T-helper 1 cell (primary cell): ENCODE data around the gene DENND2D.

Experiments
- DNase-seq, 5 donors: peaks; one replicate each; pipeline ENCODE4 v3.0.0-alpha.2; 2012 to 2020

The DENND2D gene

DNA sequence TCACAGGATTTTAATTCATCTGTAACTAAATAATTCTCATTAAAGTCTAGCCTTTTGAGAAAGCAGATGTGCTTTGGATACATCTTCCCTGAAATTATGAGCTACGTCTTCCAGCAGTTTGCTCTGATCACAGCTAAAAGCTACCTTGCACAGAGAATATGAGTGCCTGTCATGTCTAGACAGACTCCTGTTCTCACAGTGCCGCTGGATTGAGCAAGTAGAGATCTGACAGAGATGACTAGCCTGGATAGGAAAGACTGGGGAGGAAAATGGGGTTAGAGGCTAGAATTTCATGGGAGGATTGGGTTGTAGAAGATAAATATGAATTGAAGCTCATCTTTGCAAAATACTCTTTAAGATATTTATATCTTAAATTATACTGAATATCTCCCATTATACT is 36.3 kb downstream of the DENND2D start:
- no peak for DNase-seq

DNA sequence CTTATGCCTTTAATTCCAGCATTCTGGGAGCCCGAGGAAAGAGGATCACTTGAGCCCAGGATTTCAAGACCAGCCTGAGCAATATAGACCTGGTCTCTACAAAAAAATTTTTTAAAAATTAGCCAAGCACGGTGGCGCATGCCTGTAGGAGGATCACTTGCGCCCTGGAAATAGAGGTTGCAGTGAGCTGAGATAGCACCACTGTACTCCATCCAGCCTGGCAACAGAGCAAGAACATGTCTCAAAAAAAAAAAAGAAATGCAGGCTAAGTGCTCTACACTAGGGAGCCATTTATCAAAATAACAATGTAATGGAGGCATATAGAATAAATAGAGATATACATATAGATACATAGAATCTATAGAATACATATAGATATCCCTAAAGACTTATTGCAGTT is 37.1 kb downstream of the DENND2D start:
- no peak for DNase-seq

GRCh38 chr1:111162488-111162880 is 38.0 kb downstream of the DENND2D start:
- no peak for DNase-seq

- DNase-seq, result no peak
Measured at GRCh38 chr1:111161843-111162487, 38.5 kb downstream of the DENND2D start.

DNA sequence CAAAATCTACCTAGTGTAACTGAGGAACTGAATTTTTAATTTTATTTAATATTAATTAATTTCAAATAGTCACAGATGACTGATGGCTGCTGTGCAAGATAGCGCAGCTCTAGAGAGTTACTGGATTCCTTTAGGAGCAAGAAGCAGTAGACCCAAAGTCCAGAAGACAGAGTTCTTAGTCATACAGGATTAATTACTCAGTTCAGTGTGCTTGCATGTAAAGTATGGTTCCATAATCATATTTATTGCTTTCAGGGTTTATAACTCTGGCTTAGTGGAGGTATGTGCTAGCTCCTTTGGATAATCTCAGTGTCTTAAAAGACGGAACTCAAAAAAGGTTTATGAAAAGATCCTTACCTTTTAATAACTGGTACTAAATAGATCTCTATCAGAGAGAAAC is 43.0 kb downstream of the DENND2D start:
- no peak for DNase-seq

DNA sequence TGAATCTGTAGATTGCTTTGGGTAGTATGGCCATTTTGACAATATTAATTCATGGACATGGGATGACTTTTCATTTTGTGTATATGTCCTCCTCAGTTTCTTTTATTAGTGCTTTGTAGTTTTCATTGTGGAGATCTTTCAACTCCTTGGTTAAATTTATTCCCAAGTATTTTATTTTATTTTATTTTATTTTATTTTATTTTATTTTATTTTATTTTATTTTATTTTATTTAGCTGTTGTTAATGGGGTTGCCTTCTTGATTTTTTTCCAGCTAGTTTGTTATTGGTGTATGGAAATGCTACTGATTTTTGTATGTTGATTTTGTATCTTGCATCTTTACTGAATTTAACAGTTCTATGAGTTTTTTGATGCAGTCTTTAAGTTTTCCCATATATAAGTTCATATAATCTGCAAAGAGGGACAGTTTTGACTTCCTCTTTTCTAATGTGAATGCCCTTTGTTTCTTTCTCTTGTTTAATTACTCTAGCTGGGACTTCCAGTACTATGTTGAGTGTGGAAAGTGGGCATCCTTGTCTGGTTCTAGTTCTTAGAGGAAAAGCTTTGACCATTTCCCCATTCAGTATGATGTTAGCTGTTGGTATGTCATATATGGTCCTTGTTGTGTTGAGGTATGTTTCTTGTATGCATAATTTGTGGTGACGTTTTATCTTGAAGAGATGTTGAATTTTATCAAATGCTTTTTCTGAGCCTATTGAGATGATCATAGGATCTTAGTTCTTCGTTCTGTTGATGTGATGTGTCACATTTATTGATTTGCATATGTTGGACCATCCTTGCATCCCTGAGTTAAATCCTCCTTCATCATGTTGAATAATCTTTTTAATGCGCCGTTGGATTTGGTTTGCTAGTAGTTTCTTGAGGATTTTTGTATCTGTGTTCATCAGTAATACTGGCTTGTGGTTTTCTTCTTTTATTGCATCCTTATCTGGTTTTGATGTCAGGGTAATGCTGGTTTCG is 46.1 kb downstream of the DENND2D start:
- DNase-seq, result no peak

DNA sequence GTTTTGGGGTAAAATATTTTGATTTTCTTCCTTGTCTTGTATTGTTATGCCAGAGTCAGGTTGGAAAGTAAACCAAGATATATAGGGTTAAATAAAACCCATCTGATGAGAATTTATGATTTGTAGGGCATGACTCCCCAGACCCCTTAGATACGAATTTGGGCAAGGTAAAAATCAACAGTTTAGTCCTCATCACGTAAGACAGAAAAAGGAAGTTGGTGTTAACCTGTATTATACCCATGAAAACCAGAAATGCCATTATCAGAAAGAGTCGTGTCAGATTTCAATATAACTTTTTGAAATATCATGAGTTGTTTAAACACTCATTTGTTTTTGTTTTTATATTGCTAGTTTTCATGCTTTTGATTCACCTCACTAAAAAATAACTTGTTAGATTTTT is 48.6 kb downstream of the DENND2D start:
- DNase-seq, result no peak

DNA sequence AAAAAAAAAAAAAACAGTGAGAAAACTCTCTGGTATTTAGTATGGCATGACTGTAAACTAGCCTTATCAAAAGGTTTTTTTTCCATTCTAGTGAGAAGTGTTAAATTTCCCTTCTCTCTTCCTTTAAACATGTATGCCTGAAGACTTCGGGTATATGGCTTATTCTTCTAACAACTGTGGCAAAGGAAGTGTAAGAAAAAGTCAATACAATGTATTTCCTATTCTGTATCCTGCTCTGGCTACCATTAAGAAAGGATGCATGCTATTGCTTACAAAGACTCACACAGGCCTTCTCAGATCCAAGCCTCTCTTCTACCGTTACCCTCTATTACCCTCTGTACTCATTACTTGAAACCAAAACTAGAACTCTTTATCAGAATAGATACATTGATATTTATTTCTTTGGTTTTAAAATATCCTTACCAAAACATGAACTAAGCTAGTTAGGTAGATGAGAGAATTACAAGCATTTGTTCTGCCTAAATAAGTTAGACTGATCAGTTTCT is 52.0 kb downstream of the DENND2D start:
- no peak for DNase-seq

DNA sequence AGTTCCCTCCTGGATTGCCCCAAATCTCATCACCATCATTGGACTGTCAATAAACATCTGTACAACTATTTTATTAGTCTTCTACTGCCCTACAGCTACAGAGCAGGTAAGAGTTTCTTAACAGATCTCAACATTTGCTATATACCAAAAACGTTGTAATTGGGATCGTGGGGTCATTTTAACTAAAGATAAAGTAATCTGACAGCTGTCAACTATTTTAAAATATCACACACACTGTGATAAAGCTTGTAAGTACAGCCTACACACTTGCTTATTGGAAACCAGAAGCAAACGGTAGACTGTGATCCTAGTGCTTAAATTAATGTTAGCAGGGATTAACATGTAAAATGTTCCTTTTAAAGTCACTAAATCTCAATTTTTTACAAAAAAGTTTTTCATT is 52.5 kb downstream of the DENND2D start:
- no peak for DNase-seq

DNA sequence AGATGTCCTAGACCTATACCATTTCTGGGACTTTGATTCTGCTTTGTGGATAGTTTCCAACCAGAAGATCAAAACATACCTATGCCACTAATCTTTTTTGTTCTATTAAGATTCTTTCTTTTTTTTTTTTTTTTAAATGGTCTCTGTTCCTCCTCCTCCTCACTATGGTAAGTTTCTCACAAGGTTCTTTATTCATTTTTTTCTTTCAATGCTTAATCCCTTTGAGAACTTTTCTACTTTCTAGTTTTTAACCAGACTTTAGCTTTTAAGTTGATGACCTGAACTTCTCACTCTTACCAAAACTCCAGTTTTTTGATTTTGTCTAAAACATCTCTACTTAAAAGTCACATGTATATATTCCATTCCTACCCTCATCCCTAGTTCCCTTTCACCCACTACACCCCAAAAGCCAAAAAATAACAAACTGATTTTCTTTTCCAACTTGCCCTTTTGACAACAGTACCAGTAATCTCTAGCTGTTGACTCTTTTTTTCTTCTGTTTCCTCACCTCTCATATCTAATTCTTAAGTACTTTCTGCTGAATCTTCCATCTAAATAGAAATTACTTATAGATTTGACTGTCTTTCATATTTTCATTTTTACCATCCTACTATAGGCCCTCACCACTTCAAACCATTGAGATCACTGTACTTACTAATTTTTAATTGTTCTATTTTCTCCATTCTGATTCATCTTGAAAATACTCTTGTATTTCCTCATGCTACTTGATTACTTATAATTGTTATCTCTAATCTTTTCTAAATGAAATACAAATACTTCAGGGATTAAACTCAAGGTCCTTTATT is 54.3 kb downstream of the DENND2D start:
- DNase-seq, result no peak

DNA sequence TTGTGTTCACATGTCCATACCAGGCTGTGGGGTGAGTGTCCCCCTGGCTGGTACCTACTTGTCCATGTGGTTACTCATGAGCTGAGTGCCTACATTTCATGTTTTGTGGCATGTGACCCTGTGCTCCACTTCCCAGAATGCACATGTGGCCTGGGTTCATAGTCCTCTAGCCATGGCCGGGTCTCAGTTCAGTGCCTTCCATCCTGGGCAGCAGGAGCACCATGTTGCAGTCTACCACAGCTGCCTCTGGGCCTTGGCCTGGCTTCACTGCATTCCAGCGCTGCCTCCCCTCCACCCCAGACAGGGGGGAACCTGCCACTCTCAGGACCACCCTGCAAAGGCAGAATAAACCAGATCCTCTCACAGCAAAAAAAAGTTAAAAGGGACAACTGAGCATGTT is 54.9 kb downstream of the DENND2D start:
- no peak for DNase-seq

DNA sequence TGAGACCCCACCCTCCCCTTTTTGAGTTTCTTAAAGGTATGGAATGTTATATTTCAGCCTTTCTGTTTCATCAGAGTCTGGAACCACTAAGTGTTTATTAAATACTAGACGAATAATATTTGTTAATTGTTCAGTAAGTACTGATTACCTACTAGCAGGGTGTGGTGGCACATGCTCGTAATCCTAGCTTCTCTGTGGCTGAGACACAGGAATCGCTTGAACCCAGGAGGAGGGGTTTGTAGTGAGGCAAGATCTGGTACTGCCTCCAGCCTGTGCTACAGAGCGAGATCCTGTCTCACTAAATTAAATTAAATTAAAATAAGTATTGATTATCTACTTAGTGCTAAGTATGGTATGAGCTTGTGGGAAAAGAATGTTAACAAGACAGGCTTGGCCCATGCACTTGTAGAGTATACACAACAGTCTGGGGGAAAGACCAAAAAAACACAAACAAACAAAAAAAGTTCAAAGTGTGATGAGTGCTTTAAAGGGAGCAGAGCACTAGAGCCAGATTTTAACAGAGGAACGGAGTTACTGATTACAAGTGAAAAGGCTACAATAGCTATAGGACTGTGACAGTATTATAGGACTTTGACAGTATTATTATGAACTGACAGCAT is 58.0 kb downstream of the DENND2D start:
- no peak for DNase-seq

GRCh38 chr1:111141245-111142220 is 58.9 kb downstream of the DENND2D start:
- no peak for DNase-seq

GRCh38 chr1:111140680-111140967 is 59.8 kb downstream of the DENND2D start:
- DNase-seq, result peak in 1 of 5 donors; percentile 12

- DNase-seq, result peak; percentile 79 to 93 (median 88)
Measured at GRCh38 chr1:111139956-111140679, 60.3 kb downstream of the DENND2D start, which contains the start of the genes CEPT1 and DRAM2. TSS of gene CEPT1 (plus strand) at chr1:111140223. CDS start at chr1:111147715, 7,492 bp downstream. TSS of gene DRAM2 (minus strand) at chr1:111140093. CDS start at chr1:111131554, 8,539 bp downstream.

GRCh38 chr1:111139324-111139955 is 61.0 kb downstream of the DENND2D start:
- peak in 3 of 5 donors; percentile 35 to 41 (median 40) for DNase-seq
